A549 (cell line): Measurements from ENCODE around the gene VAV3. TPM values are rescaled to one million over a fixed set of nuclear protein-coding genes. Genes with fewer than 3 reads are reported as not detected.

Source experiments
- ATAC-seq, 2 experiments: fragments of 200-7000 bp in 1 of 2; fragments of >200 bp in 1 of 2; cut with Nextera tagmentation in 1 of 2; cut with Tn5 transposase in 1 of 2; 3 replicates each; pipeline versions ENCODE4 v1.8.0 to v1.9.1; 2018 to 2020; ENCODE audit warnings: mild to moderate bottlenecking in 1 of 2, moderate library complexity in 1 of 2
- CTCF ChIA-PET: fragments of 300-600 bp; sonication (Branson Sonifier 250); formaldehyde crosslinking; extraction: SDS; loops from one replicate; lab custom pipeline; 2021; ENCODE audit warnings: antibody characterized with exemption, inconsistent platforms; lab: Yijun Ruan, JAX
- POLR2A ChIA-PET: fragments of 350-600 bp; formaldehyde crosslinking; extraction: SDS; loops from one replicate; lab custom pipeline; 2021; ENCODE audit warnings: antibody characterized with exemption, inconsistent platforms; lab: Yijun Ruan, JAX
- DNase-seq, 2 experiments: peaks; one replicate each; pipeline versions ENCODE4 v3.0.0 to v3.0.0-alpha.2; 2011 to 2016; ENCODE audit warnings: low read depth in 1 of 2, low spot score in 1 of 2
- FAIRE-seq: peaks from 2 replicates; lab custom pipeline; 2011; peaks lifted over from hg19 to GRCh38; lab: Jason Lieb, UNC
- H3K27ac ChIP-seq, 2 experiments: fragments of >200 bp; sonication (Bioruptor Twin); formaldehyde crosslinking; 3 replicates each; pipeline ENCODE4 v1.5.1; 2016 to 2017
- H3K4me1 ChIP-seq: fragments of >200 bp; sonication (Bioruptor Twin); formaldehyde crosslinking; 3 replicates; pipeline ENCODE4 v1.6.1; 2016
- H3K4me2 ChIP-seq: fragments of >200 bp; sonication (Bioruptor Twin); formaldehyde crosslinking; 3 replicates; pipeline ENCODE4 v1.6.1; 2016
- H3K4me3 ChIP-seq: fragments of >200 bp; sonication (Bioruptor Twin); formaldehyde crosslinking; 3 replicates; pipeline ENCODE4 v1.5.1; 2016
- H3K9me3 ChIP-seq: fragments of >200 bp; sonication (Bioruptor Twin); formaldehyde crosslinking; 3 replicates; pipeline ENCODE4 v1.6.1; 2016
- ATOH8 ChIP-seq: fragments of 250-450 bp; sonication (Bioruptor Pico); IDR thresholded peaks from 2 replicates; pipeline ENCODE4 v1.5.0; 2020; ENCODE audit warnings: low read depth, mild to moderate bottlenecking, moderate library complexity
- BCL3 ChIP-seq: fragments of >200 bp; sonication (Bioruptor Twin); formaldehyde crosslinking; IDR thresholded peaks from 3 replicates; pipeline ENCODE4 v1.6.1; 2016
- BHLHE40 ChIP-seq: IDR thresholded peaks from 2 replicates; pipeline ENCODE4 v1.6.1; 2012; ENCODE audit warnings: low read depth, low read length, inconsistent platforms
- CBX2 ChIP-seq: fragments of 200-600 bp; sonication (generic); IDR thresholded peaks from 2 replicates; pipeline ENCODE4 v1.6.1; 2016; ENCODE audit warnings: low read depth, mild to moderate bottlenecking, borderline replicate concordance
- CBX8 ChIP-seq: fragments of 200-600 bp; sonication (generic); IDR thresholded peaks from 2 replicates; pipeline ENCODE4 v1.6.1; 2016
- CEBPB ChIP-seq, 2 experiments: fragments of >200 bp in 1 of 2; sonication (Bioruptor Twin) in 1 of 2; formaldehyde crosslinking in 1 of 2; IDR thresholded peaks; 2 replicates each; pipeline ENCODE4 v1.6.1; 2012 to 2016
- CTCF ChIP-seq: fragments of >200 bp; sonication (Bioruptor Twin); formaldehyde crosslinking; IDR thresholded peaks from 3 replicates; pipeline ENCODE4 v1.5.1; 2016
- EHF ChIP-seq: fragments of 250-450 bp; sonication (Bioruptor Pico); IDR thresholded peaks from 2 replicates; pipeline ENCODE4 v1.5.0; 2020; ENCODE audit warnings: mild to moderate bottlenecking
- EHMT2 ChIP-seq: fragments of 200-600 bp; sonication (generic); IDR thresholded peaks from 2 replicates; pipeline ENCODE4 v1.6.1; 2016; ENCODE audit warnings: antibody characterized with exemption, low read depth, mild to moderate bottlenecking, moderate library complexity
- ESRRA ChIP-seq: fragments of 150-350 bp; IDR thresholded peaks from 2 replicates; pipeline ENCODE4 v1.6.1; 2014; ENCODE audit warnings: mild to moderate bottlenecking, low read length, borderline replicate concordance
- FOSB ChIP-seq: fragments of 250-450 bp; sonication (Bioruptor Pico); IDR thresholded peaks from 2 replicates; pipeline ENCODE4 v1.5.0; 2020; ENCODE audit warnings: mild to moderate bottlenecking, moderate library complexity
- FOXS1 ChIP-seq: fragments of 250-450 bp; sonication (Bioruptor Pico); IDR thresholded peaks from 2 replicates; pipeline ENCODE4 v1.5.0; 2020; ENCODE audit warnings: mild to moderate bottlenecking, moderate library complexity
- HOXB13 ChIP-seq: fragments of 250-450 bp; sonication (Bioruptor Pico); IDR thresholded peaks from 2 replicates; pipeline ENCODE4 v1.5.0; 2020; ENCODE audit warnings: low read depth, mild to moderate bottlenecking, moderate library complexity
- HOXB5 ChIP-seq: fragments of 250-450 bp; sonication (Bioruptor Pico); IDR thresholded peaks from 2 replicates; pipeline ENCODE4 v1.5.0; 2020; ENCODE audit warnings: mild to moderate bottlenecking, moderate library complexity
- MAFK ChIP-seq: fragments of 450-650 bp; IDR thresholded peaks from 2 replicates; pipeline ENCODE4 v1.6.1; 2014; ENCODE audit not compliant: partially characterized antibody
- MAX ChIP-seq: IDR thresholded peaks from 2 replicates; pipeline ENCODE4 v1.6.1; 2012
- MYC ChIP-seq: IDR thresholded peaks from 2 replicates; pipeline ENCODE4 v1.6.1; 2012; ENCODE audit warnings: mild to moderate bottlenecking, inconsistent platforms, low read length, improper control_type of control experiment, borderline replicate concordance
- NFE2L2 ChIP-seq: fragments of 150-350 bp; conservative IDR thresholded peaks from 2 replicates; pipeline ENCODE4 v1.6.1; 2014; ENCODE audit warnings: low read length
- NR3C1 ChIP-seq: fragments of >200 bp; sonication (Bioruptor Twin); formaldehyde crosslinking; IDR thresholded peaks from 3 replicates; pipeline ENCODE4 v1.6.1; 2017
- POLR2AphosphoS2 ChIP-seq: conservative IDR thresholded peaks from 2 replicates; pipeline ENCODE4 v1.6.1; 2012; ENCODE audit warnings: low read length, improper control_type of control experiment, inconsistent platforms
- RAD21 ChIP-seq, 2 experiments: fragments of >200 bp in 1 of 2; sonication (Bioruptor Twin) in 1 of 2; formaldehyde crosslinking in 1 of 2; IDR thresholded peaks in 1 of 2; conservative IDR thresholded peaks in 1 of 2; 2 replicates in 1 of 2; 3 replicates in 1 of 2; pipeline ENCODE4 v1.6.1; 2012 to 2018; ENCODE audit warnings: inconsistent platforms in 1 of 2
- RCOR1 ChIP-seq: fragments of 150-350 bp; IDR thresholded peaks from 2 replicates; pipeline ENCODE4 v1.6.1; 2014; ENCODE audit warnings: antibody characterized with exemption, low read length, low read depth
- REST ChIP-seq: fragments of 200-600 bp; sonication (generic); IDR thresholded peaks from 2 replicates; pipeline ENCODE4 v1.6.1; 2016; ENCODE audit warnings: antibody characterized with exemption, mild to moderate bottlenecking, moderate library complexity
- RNF2 ChIP-seq: fragments of 200-600 bp; sonication (generic); IDR thresholded peaks from 2 replicates; pipeline ENCODE4 v1.6.1; 2016; ENCODE audit warnings: low read depth, mild to moderate bottlenecking, antibody characterized with exemption, moderate library complexity, borderline replicate concordance
- SMC3 ChIP-seq: fragments of >200 bp; sonication (Bioruptor Twin); formaldehyde crosslinking; IDR thresholded peaks from 3 replicates; pipeline ENCODE4 v1.6.1; 2018; ENCODE audit warnings: inconsistent platforms
- TFCP2L1 ChIP-seq: fragments of 250-450 bp; sonication (Bioruptor Pico); IDR thresholded peaks from 2 replicates; pipeline ENCODE4 v1.5.0; 2021; ENCODE audit warnings: mild to moderate bottlenecking
- USF2 ChIP-seq: fragments of 450-650 bp; IDR thresholded peaks from 2 replicates; pipeline ENCODE4 v1.6.1; 2014; ENCODE audit warnings: antibody characterized with exemption
- ZNF302 ChIP-seq: fragments of 250-450 bp; sonication (Bioruptor Pico); IDR thresholded peaks from 2 replicates; pipeline ENCODE4 v1.9.0; 2021; ENCODE audit warnings: inconsistent platforms, mild to moderate bottlenecking, moderate library complexity
- ZSCAN20 ChIP-seq: fragments of 250-450 bp; sonication (Bioruptor Pico); IDR thresholded peaks from 2 replicates; pipeline ENCODE4 v1.8.0; 2022; ENCODE audit warnings: mild to moderate bottlenecking, moderate library complexity
- WGBS: methylation state at CpG from one replicate; pipeline ENCODE4 v1.1.6; 2017; ENCODE audit errors: missing lambda C conversion rate; 5-methylcytosine and 5-hydroxymethylcytosine counted together
- polyA plus RNA-seq, 4 experiments: library from polyadenylated mRNA; depleted of rRNA in 3 of 4; stranded (reverse); fragments of >200 nt; fragmentation: RNase III in 1 of 4; extraction: RNeasy Plus Mini Kit Qiagen cat#74134 plus additional on column Dnase treatment in 1 of 4; gene quantifications; 2 replicates in 3 of 4; 3 replicates in 1 of 4; pipeline ENCODE4 v1.2.3, GENCODE V29; 2011 to 2017

Gene VAV3
- polyA plus RNA-seq, 2 of the 4 experiments (the other 2 are of a cell fraction) = 12.8 to 22.7 TPM

- CTCF ChIA-PET = no interaction called here
- Histone ChIP-seq H3K27ac (no peak overlapping the region), H3K9me3 (no peaks in the 10 kb centered on the region), H3K4me1 (no peaks in the 10 kb centered on the region), H3K4me3 (no peak overlapping the region), H3K4me2 (no peak overlapping the region)
- WGBS = 86% methylated on average over 6 of the region's 6 CpGs
- DNase-seq (no peak), FAIRE-seq (no peak), ATAC-seq (no peak)
- POLR2A ChIA-PET = no interaction called here
- TF ChIP-seq EHF (CRISPR knock-in tag) (no peak), FOSB (CRISPR knock-in tag) (no peak), RAD21 (conservative IDR thresholded peaks at IDR 0.05 in 1 of 2, IDR thresholded peaks at IDR 0.05 in 1 of 2) (no peak), NR3C1 (no peak), NFE2L2 (no peak), REST (no peak), POLR2AphosphoS2 (no peak), MAFK (no peak), BHLHE40 (no peak), BCL3 (no peak), MYC (no peak), USF2 (no peak), CTCF (no peak), EHMT2 (no peak), RNF2 (no peak), FOXS1 (CRISPR knock-in tag) (no peak), ATOH8 (CRISPR knock-in tag) (no peak), CEBPB (IDR thresholded peaks at IDR 0.05) (no peak), TFCP2L1 (no peak)
- TF ChIP-seq, all 56 proteins: peak for 0
Observed at GRCh38 chr1:107535091-107535490, 429.9 kb downstream of the VAV3 start.

- ChIA-PET POLR2A (no interaction called here), CTCF (no interaction called here)
- Histone ChIP-seq H3K4me3 (no peak overlapping the region), H3K27ac (no peak overlapping the region), H3K4me1 (no peaks in the 10 kb centered on the region), H3K4me2 (no peak overlapping the region), H3K9me3 (no peaks in the 10 kb centered on the region)
- TF ChIP-seq SMC3 = no peak
- TF ChIP-seq ZNF302 = no peak
- no peak for TF ChIP-seq HOXB13
- no peak for TF ChIP-seq CBX2
- TF ChIP-seq MAX = no peak
- TF ChIP-seq POLR2AphosphoS2 = no peak
- no peak for TF ChIP-seq CTCF
- TF ChIP-seq ZSCAN20 (CRISPR knock-in tag) = no peak
- no peak for TF ChIP-seq CBX8
- TF ChIP-seq ESRRA = no peak
- TF ChIP-seq HOXB5 (CRISPR knock-in tag) = no peak
- TF ChIP-seq RCOR1 = no peak
- no peak for FAIRE-seq
- 90% methylated on average over 1 of the region's 1 CpG for WGBS
- ATAC-seq = no peak
- no peak for DNase-seq
Observed at GRCh38 chr1:107534632-107535031, 430.3 kb downstream of the VAV3 start.
